Spleen (tissue), 11 donors: ENCODE data around the gene MUC13. TPM values are rescaled to one million over a fixed set of nuclear protein-coding genes. Genes with fewer than 3 reads are reported as not detected.

Experiments
- DNase-seq: peaks from one replicate; pipeline ENCODE4 v3.0.0-alpha.2; 2020
- H3K27ac ChIP-seq, 8 donors: fragments of 200-600 bp; sonication (generic) in 7 of 8; 1 replicate in 4 of 8; 2 replicates in 4 of 8; pipeline versions ENCODE4 v1.5.0 to v1.8.0; 2016 to 2021; ENCODE audit warnings: inconsistent platforms in 4 of 8, mild to moderate bottlenecking in 4 of 8, moderate library complexity in 1 of 8
- H3K27me3 ChIP-seq, 7 donors: fragments of 200-600 bp; sonication (generic) in 6 of 7; replicated peaks in 1 of 7; 1 replicate in 4 of 7; 2 replicates in 3 of 7; pipeline versions ENCODE4 v1.5.0 to v1.8.0; 2016 to 2021; ENCODE audit warnings: inconsistent platforms in 3 of 7, mild to moderate bottlenecking in 1 of 7
- H3K36me3 ChIP-seq, 6 donors: fragments of 200-600 bp; sonication (generic) in 5 of 6; 1 replicate in 4 of 6; 2 replicates in 2 of 6; pipeline versions ENCODE4 v1.5.0 to v1.8.0; 2016 to 2021; ENCODE audit warnings: inconsistent platforms in 2 of 6
- H3K4me1 ChIP-seq, 6 donors: fragments of 200-600 bp; sonication (generic) in 5 of 6; 1 replicate in 3 of 6; 2 replicates in 3 of 6; pipeline versions ENCODE4 v1.5.0 to v1.8.0; 2016 to 2021; ENCODE audit warnings: inconsistent platforms in 3 of 6
- H3K4me3 ChIP-seq, 8 donors: fragments of 200-600 bp; sonication (generic) in 7 of 8; 1 replicate in 4 of 8; 2 replicates in 4 of 8; pipeline versions ENCODE4 v1.5.0 to v1.8.0; 2016 to 2021; ENCODE audit warnings: inconsistent platforms in 4 of 8, mild to moderate bottlenecking in 4 of 8, moderate library complexity in 2 of 8
- H3K9me3 ChIP-seq, 8 donors: fragments of 200-600 bp; sonication (generic) in 7 of 8; 1 replicate in 4 of 8; 2 replicates in 4 of 8; pipeline versions ENCODE4 v1.5.0 to v1.8.0; 2016 to 2021; ENCODE audit warnings: inconsistent platforms in 4 of 8
- POLR2A ChIP-seq, 3 donors: fragments of 450-650 bp; IDR thresholded peaks; one replicate each; pipeline ENCODE4 v1.5.1; 2017; ENCODE audit warnings: antibody characterized with exemption in 3 of 3, mild to moderate bottlenecking in 1 of 3
- POLR2AphosphoS5 ChIP-seq, 3 donors: sonication (generic); formaldehyde crosslinking; IDR thresholded peaks; one replicate each; pipeline ENCODE4 v1.5.1; 2017; ENCODE audit warnings: antibody characterized with exemption in 3 of 3
- WGBS, 5 donors: extraction: QIAGEN DNeasy Blood & Tissue Kit in 3 of 5; methylation state at CpG; one replicate each; pipeline versions ENCODE4 v1.1.5 to v1.1.7; 2013 to 2018; 5-methylcytosine and 5-hydroxymethylcytosine counted together
- intact Hi-C: fragments of 100-400 bp; cut with DNase I; formaldehyde crosslinking; loops from one replicate; pipeline ENCODE4 v1.15.0; 2023; ENCODE audit warnings: low total_unique reads
- polyA plus RNA-seq, 3 donors: library from polyadenylated mRNA; stranded (reverse); fragments of 200-250 nt; gene quantifications; one replicate each; pipeline ENCODE4 v1.2.1, GENCODE V29; 2013
- total RNA-seq, 7 donors: library from RNA; depleted of rRNA in 3 of 7; stranded (reverse); fragments of >200 nt in 3 of 7; fragmentation: NEBNext Ultra II Directional in 4 of 7; extraction: Animal tissue kit (Norgen Biotek cat#: 25700) in 4 of 7; gene quantifications; one replicate each; pipeline versions ENCODE4 v1.1.0 to v1.2.1, GENCODE V29; 2016 to 2021
- TF ChIP-seq, protein P1 (sequence below), 11 experiments: fragments of 200-600 bp in 7 of 11; fragments of 450-650 bp in 4 of 11; sonication (generic) in 4 of 11; IDR thresholded peaks in 8 of 11; conservative IDR thresholded peaks in 3 of 11; 1 replicate in 7 of 11; 2 replicates in 4 of 11; pipeline versions ENCODE4 v1.4.0 to v1.8.0; 2016 to 2021; ENCODE audit warnings: antibody characterized with exemption in 11 of 11, inconsistent platforms in 4 of 11, mild to moderate bottlenecking in 1 of 11
- donor health status: healthy with polysubstance abuse.
- donor health status: DM: no; HTN: no; CAD: no; lungs with moderate emphysema.
- donor health status: DM: no; HTN: no; CAD: no.
- donor health status: Bipolar disorder and iron deficiency.
- donor health status: healthy.
- donor health status: DM: no; HTN: no; CAD: no.
- donor health status: DM: yes; HTN: yes; CAD: no.

Gene MUC13
- total and polyA plus RNA-seq, 10 donors = 0.06 to 0.93 (median 0.17) TPM; not detected in 4

DNA sequence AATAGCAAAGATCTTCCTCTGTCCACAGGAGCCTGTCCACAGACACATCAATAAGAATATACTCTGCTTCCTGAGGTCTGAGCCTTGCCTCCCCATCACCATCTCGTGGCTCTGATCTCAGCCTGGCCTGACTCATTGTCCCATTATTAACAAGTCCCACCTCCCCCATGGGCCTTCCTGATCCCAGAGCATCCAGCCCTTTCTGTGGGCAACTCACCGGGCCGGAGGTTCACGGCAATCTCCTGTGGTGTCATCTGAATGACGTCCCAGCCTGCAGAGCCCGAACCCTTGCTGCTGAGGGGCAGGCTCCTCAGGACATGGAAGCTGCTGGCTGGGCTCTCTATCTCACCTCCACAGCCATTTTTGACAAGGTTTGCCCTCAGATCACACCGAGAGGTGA is 75.5 kb downstream of the MUC13 start:
- H3K27ac ChIP-seq = peak overlapping the region; percentile 19 to 76 (median 66)
- DNase-seq = no peak
- H3K27me3 ChIP-seq = no peaks in the 10 kb centered on the region
- H3K9me3 ChIP-seq = no peaks in the 10 kb centered on the region
- 77 to 85% (median 85%) methylated on average over 7 of the region's 7 CpGs for WGBS, 5 donors
- peaks cover 0 to 4% (median 0%) of the 10 kb centered on the region in 6 donors for H3K36me3 ChIP-seq
- intact Hi-C loops = no loop called here
- H3K4me3 ChIP-seq = no peak overlapping the region
- TF ChIP-seq, protein P1, sequence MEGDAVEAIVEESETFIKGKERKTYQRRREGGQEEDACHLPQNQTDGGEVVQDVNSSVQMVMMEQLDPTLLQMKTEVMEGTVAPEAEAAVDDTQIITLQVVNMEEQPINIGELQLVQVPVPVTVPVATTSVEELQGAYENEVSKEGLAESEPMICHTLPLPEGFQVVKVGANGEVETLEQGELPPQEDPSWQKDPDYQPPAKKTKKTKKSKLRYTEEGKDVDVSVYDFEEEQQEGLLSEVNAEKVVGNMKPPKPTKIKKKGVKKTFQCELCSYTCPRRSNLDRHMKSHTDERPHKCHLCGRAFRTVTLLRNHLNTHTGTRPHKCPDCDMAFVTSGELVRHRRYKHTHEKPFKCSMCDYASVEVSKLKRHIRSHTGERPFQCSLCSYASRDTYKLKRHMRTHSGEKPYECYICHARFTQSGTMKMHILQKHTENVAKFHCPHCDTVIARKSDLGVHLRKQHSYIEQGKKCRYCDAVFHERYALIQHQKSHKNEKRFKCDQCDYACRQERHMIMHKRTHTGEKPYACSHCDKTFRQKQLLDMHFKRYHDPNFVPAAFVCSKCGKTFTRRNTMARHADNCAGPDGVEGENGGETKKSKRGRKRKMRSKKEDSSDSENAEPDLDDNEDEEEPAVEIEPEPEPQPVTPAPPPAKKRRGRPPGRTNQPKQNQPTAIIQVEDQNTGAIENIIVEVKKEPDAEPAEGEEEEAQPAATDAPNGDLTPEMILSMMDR (IDR thresholded peaks at IDR 0.05 in 8 of 11, conservative IDR thresholded peaks at IDR 0.05 in 3 of 11) = no peak
- TF ChIP-seq POLR2A (IDR thresholded peaks at IDR 0.05) (no peak), POLR2AphosphoS5 (IDR thresholded peaks at IDR 0.05) (no peak)
- H3K4me1 ChIP-seq = peaks cover 4 to 43% (median 21%) of the 10 kb centered on the region in 6 donors

DNA sequence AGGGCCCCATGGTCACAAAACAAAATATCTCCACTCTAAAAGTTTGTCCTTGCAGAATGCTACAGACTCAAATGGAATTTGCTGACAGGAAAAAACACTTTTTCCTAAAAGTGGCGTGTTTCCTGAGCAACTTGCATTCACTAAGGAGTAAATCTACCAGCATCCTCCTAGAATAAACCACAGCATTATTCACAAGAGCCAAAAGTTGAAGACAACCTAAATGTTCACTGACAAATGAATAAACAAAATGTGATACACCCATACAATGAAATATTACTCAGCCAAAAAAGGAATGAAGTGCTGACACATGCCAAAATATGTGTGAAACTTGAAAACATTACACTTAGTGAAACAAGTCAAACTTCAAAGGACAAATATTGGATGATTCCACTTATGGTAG is 76.3 kb downstream of the MUC13 start:
- Histone ChIP-seq H3K9me3 (no peaks in the 10 kb centered on the region), H3K36me3 (peaks cover 0 to 5% (median 0%) of the 10 kb centered on the region in 6 donors), H3K4me3 (no peak overlapping the region), H3K4me1 (peaks cover 4 to 40% (median 21%) of the 10 kb centered on the region in 6 donors), H3K27me3 (no peaks in the 10 kb centered on the region), H3K27ac (peak overlapping the region; percentile 19 to 76 (median 66))
- WGBS, 5 donors = 36 to 66% (median 42%) methylated on average over 1 of the region's 1 CpG
- DNase-seq = no peak
- intact Hi-C loops = no loop called here
- TF ChIP-seq POLR2A (IDR thresholded peaks at IDR 0.05) (no peak), POLR2AphosphoS5 (IDR thresholded peaks at IDR 0.05) (no peak)
- TF ChIP-seq, protein P1 (IDR thresholded peaks at IDR 0.05 in 8 of 11, conservative IDR thresholded peaks at IDR 0.05 in 3 of 11) = no peak

DNA sequence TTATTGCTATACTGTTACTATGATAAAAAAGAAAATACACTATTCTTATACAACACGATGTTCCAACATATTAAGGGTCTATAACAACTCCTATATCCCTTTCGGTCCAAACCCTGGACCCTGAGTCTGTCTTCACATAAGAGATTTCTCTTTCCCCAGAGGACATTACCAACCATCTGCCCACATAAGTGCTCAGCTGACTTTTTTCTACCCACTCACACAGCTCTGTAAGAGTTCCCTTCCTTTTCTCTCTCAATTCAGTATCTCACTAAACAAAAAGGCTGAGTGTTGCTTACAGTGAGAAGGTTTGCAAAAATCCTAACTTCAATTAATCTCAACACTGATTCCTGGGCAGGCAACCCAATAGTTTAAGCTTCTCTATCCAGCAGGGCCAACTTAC is 77.9 kb downstream of the MUC13 start:
- TF ChIP-seq, protein P1 (IDR thresholded peaks at IDR 0.05 in 8 of 11, conservative IDR thresholded peaks at IDR 0.05 in 3 of 11) = no peak
- no peak for TF ChIP-seq POLR2AphosphoS5 (IDR thresholded peaks at IDR 0.05)
- TF ChIP-seq POLR2A (IDR thresholded peaks at IDR 0.05) = no peak
- H3K27ac ChIP-seq = no peak overlapping the region
- H3K36me3 ChIP-seq = peaks cover 0 to 5% (median 0%) of the 10 kb centered on the region in 6 donors
- peaks cover 4 to 47% (median 23%) of the 10 kb centered on the region in 6 donors for H3K4me1 ChIP-seq
- H3K9me3 ChIP-seq = no peaks in the 10 kb centered on the region
- intact Hi-C loops = no loop called here
- DNase-seq = no peak
- WGBS, 5 donors = 85 to 92% (median 87%) methylated on average over 2 of the region's 2 CpGs
- H3K27me3 ChIP-seq = no peaks in the 10 kb centered on the region
- H3K4me3 ChIP-seq = no peak overlapping the region

Other genes with a start within 250 kb of the MUC13 start
- 10 to 100 TPM; 21.9 to 41.8 (median 26.7) TPM for gene UMPS, start 204.3 kb downstream of the MUC13 start, total RNA-seq
- 10 to 100 TPM; 11.2 to 39.8 (median 17.6) TPM for gene UMPS, start 204.3 kb downstream of the MUC13 start, polyA plus RNA-seq
- 100 to 1,000 TPM in 5 of 7 donors, 10 to 100 TPM in 2; 71.9 to 227 (median 126) TPM for gene ITGB5, start 47.4 kb downstream of the MUC13 start, total RNA-seq
- gene ITGB5, start 47.4 kb downstream of the MUC13 start, polyA plus RNA-seq = 10 to 100 TPM in 1 of 3 donors, 1 to 10 TPM in 2; 7.4 to 14.8 (median 9.8) TPM
- gene HEG1, start 121.2 kb upstream of the MUC13 start, total RNA-seq = 10 to 100 TPM; 52.1 to 87.9 (median 74.4) TPM
- 1 to 10 TPM; 3.1 to 6.3 (median 3.4) TPM for gene HEG1, start 121.2 kb upstream of the MUC13 start, polyA plus RNA-seq